Measurements from ENCODE around the gene SLC43A1. TPM values are rescaled to one million over a fixed set of nuclear protein-coding genes. Genes with fewer than 3 reads are reported as not detected.

The SLC43A1 gene
- total and polyA plus RNA-seq, 4 donors, result 85.6 to 171 (median 107) TPM

- no peak overlapping the region for H3K9ac ChIP-seq (ENCODE audit: low read depth in 1 of 2, low read length in 2 of 2)
- peaks cover 42 to 71% (median 64%) of the 10 kb centered on the region in 4 donors for H3K4me1 ChIP-seq (ENCODE audit: control insufficient read depth in 4 of 4, insufficient read depth in 4 of 4, low read length in 3 of 4)
- H3K27me3 ChIP-seq (ENCODE audit: control insufficient read depth in 4 of 4, insufficient read depth in 4 of 4, low read length in 3 of 4), result no peaks in the 10 kb centered on the region
- peaks cover 0 to 14% (median 9%) of the 10 kb centered on the region in 4 donors for H3K36me3 ChIP-seq (ENCODE audit: control insufficient read depth in 4 of 4, insufficient read depth in 3 of 4, low read depth in 1 of 4, low read length in 3 of 4)
- peak overlapping the region; percentile 79 to 82 for H3K27ac ChIP-seq (ENCODE audit: low read depth in 1 of 2, low read length in 2 of 2)
- TF ChIP-seq MAX (IDR thresholded peaks at IDR 0.05) (no peak), GABPA (IDR thresholded peaks at IDR 0.05 in 1 of 2, conservative IDR thresholded peaks at IDR 0.05 in 1 of 2) (no peak), FOXA2 (IDR thresholded peaks at IDR 0.05) (no peak), CTCF (IDR thresholded peaks at IDR 0.05; ENCODE audit: low read depth, low read length, missing input control) (no peak), ZBTB33 (IDR thresholded peaks at IDR 0.05) (no peak), YY1 (IDR thresholded peaks at IDR 0.05) (no peak), RXRA (IDR thresholded peaks at IDR 0.05) (no peak), NR2F2 (IDR thresholded peaks at IDR 0.05) (no peak), FOXA1 (IDR thresholded peaks at IDR 0.05) (no peak), SP1 (IDR thresholded peaks at IDR 0.05) (no peak), RAD21 (IDR thresholded peaks at IDR 0.05) (no peak), JUND (IDR thresholded peaks at IDR 0.05) (no peak), TAF1 (conservative IDR thresholded peaks at IDR 0.05) (no peak), REST (IDR thresholded peaks at IDR 0.05) (no peak), ATF3 (IDR thresholded peaks at IDR 0.05) (no peak), EGR1 (IDR thresholded peaks at IDR 0.05; ENCODE audit: low read depth in 2 of 2) (no peak), HNF4A (conservative IDR thresholded peaks at IDR 0.05) (no peak), HNF4G (IDR thresholded peaks at IDR 0.05) (no peak)
- no peak for DNase-seq (ENCODE audit: low spot score)
- H3K4me3 ChIP-seq (ENCODE audit: low read depth in 1 of 3, low read length in 3 of 3), result no peak overlapping the region
- WGBS, result 74% methylated on average over 3 of the region's 3 CpGs
- no peaks in the 10 kb centered on the region for H3K9me3 ChIP-seq (ENCODE audit: control insufficient read depth in 4 of 4, low read length in 3 of 4)
These were observed 13.1 kb downstream of the SLC43A1 start for GRCh38 chr11:57502376-57502775.

Data from liver (tissue), 9 donors.